ENCODE results near the gene SCN11A. TPM values are rescaled to one million over a fixed set of nuclear protein-coding genes. Genes with fewer than 3 reads are reported as not detected.
A peak's percentile ranks its signal among the peaks of the same experiment; 100 is the strongest.

SCN11A gene
- total and polyA plus RNA-seq, 2 of the 13 experiments (the other 11 are each of a cell fraction or from before 2014, with no cell fraction given): 0.02 to 0.11 TPM

GRCh38 chr3:39013289-39013688 is 38.5 kb downstream of the SCN11A start:
- Histone ChIP-seq H3K9ac (ENCODE audit: insufficient read depth, low read depth, low read length) (no peak overlapping the region), H3K4me1 (ENCODE audit: insufficient read depth, low read length) (peaks cover 45% of the 10 kb centered on the region), H2AFZ (ENCODE audit: low read length) (no peak overlapping the region), H3K27me3 (ENCODE audit: control insufficient read depth in 1 of 2, insufficient read depth in 2 of 2, low read length in 2 of 2) (no peaks in the 10 kb centered on the region), H3K9me3 (ENCODE audit: low read length) (no peaks in the 10 kb centered on the region), H3K27ac (ENCODE audit: extremely low read length, insufficient read depth, low read length) (peak overlapping the region; percentile 45), H3K36me3 (replicated peaks in 1 of 2; ENCODE audit: control insufficient read depth in 1 of 2, insufficient read depth in 2 of 2, low read length in 2 of 2) (no peaks in the 10 kb centered on the region), H3K4me2 (ENCODE audit: low read depth, low read length) (peak overlapping the region; percentile 41), H4K20me1 (ENCODE audit: insufficient read depth, low read length) (no peaks in the 10 kb centered on the region), H3K4me3 (replicated peaks in 1 of 3; ENCODE audit: insufficient read depth in 1 of 3, low read depth in 2 of 3, low read length in 3 of 3) (0 out of 6 replicates have a peak overlapping the region, but pooled peaks of 1 of the 3 experiments have one; percentile 11), H3K79me2 (ENCODE audit: insufficient read depth, low read length) (no peaks in the 10 kb centered on the region)
- intact Hi-C loops (cut with micrococcal nuclease; ENCODE audit: unreplicated experiment): no loop called here
- in situ Hi-C loops (cut with HindIII; ENCODE audit: extremely low pct_ligation_motif_present, low pct_unique_long_range_greater_than_20kb): no loop called here
- TF ChIP-seq ZNF333 (CRISPR knock-in tag; IDR thresholded peaks at IDR 0.05; ENCODE audit: borderline replicate concordance) (no peak), ZNF589 (CRISPR knock-in tag; conservative IDR thresholded peaks at IDR 0.05) (no peak), KLF15 (CRISPR knock-in tag; IDR thresholded peaks at IDR 0.05; ENCODE audit: borderline replicate concordance) (no peak), PHB2 (IDR thresholded peaks at IDR 0.05; ENCODE audit: partially characterized antibody) (no peak), ISX (CRISPR knock-in tag; conservative IDR thresholded peaks at IDR 0.05) (no peak), ZSCAN9 (CRISPR knock-in tag; IDR thresholded peaks at IDR 0.05; ENCODE audit: borderline replicate concordance) (no peak), DNMT3B (CRISPR knock-in tag; conservative IDR thresholded peaks at IDR 0.05) (no peak), KLF11 (CRISPR knock-in tag; IDR thresholded peaks at IDR 0.05) (no peak), WIZ (CRISPR knock-in tag; IDR thresholded peaks at IDR 0.05) (no peak), ZNF34 (CRISPR knock-in tag; IDR thresholded peaks at IDR 0.05; ENCODE audit: borderline replicate concordance) (no peak), CHD4 (IDR thresholded peaks at IDR 0.05; ENCODE audit: borderline replicate concordance, low read length) (no peak)
- ChIA-PET POLR2A (no interaction called here), CTCF (ENCODE audit: low intra/inter-chr PET ratio, low total read pairs) (no interaction called here)
- WGBS (ENCODE audit: low lambda C conversion rate): 5% methylated on average over 2 of the region's 2 CpGs
- BruUV-seq (replicated peaks): no TSS peak
- FAIRE-seq (no peak), DNase-seq (ENCODE audit: low spot score) (no peak), ATAC-seq (no peak)
